AG08396 (cell line): ENCODE results near the gene APP.
A peak's percentile ranks its signal among the peaks of the same experiment; 100 is the strongest.
"Not testable (repeated sequence)": the region's sequence is repeated elsewhere in the genome, so short reads cannot be mapped to it uniquely, and the experiment has no call there.

Experiments
- DNase-seq: peaks from one replicate; pipeline ENCODE4 v3.0.0; 2012; ENCODE audit warnings: low spot score, mixed read lengths

Gene APP

GRCh38 chr21:26098772-26099397 lies 71.7 kb downstream of the APP start:
- DNase-seq: no peak

GRCh38 chr21:26097475-26097874 lies 73.1 kb downstream of the APP start:
- DNase-seq: no peak

GRCh38 chr21:26096494-26097371 lies 73.8 kb downstream of the APP start:
- DNase-seq: no peak

- DNase-seq: no peak
Measured at GRCh38 chr21:26095131-26095530, 75.4 kb downstream of the APP start.

- peak; percentile 27 for DNase-seq
Measured at GRCh38 chr21:26093122-26093521, 77.4 kb downstream of the APP start.

- no peak for DNase-seq
Measured at GRCh38 chr21:26091480-26092018, 79.0 kb downstream of the APP start.

GRCh38 chr21:26089730-26090129 lies 80.8 kb downstream of the APP start:
- DNase-seq: no peak

- DNase-seq: no peak
Measured at GRCh38 chr21:26087223-26087918, 83.2 kb downstream of the APP start.

GRCh38 chr21:26085882-26086281 lies 84.7 kb downstream of the APP start:
- DNase-seq: no peak

GRCh38 chr21:26085127-26085526 lies 85.4 kb downstream of the APP start:
- no peak for DNase-seq

GRCh38 chr21:26082549-26082948 lies 88.0 kb downstream of the APP start:
- no peak for DNase-seq

GRCh38 chr21:26081175-26081760 lies 89.3 kb downstream of the APP start:
- not testable (repeated sequence) for DNase-seq

- no peak for DNase-seq
Measured at GRCh38 chr21:26080211-26080610, 90.4 kb downstream of the APP start.

GRCh38 chr21:26079366-26079765 lies 91.2 kb downstream of the APP start:
- no peak for DNase-seq

GRCh38 chr21:26077521-26077920 lies 93.0 kb downstream of the APP start:
- DNase-seq: no peak

- DNase-seq: peak; percentile 62
Measured at GRCh38 chr21:26072666-26073615, 97.6 kb downstream of the APP start.

- peak; percentile 52 for DNase-seq
Measured at GRCh38 chr21:26070822-26071425, 99.6 kb downstream of the APP start.

- no peak for DNase-seq
Measured at GRCh38 chr21:26070121-26070520, 100.4 kb downstream of the APP start.

GRCh38 chr21:26068776-26069175 lies 101.8 kb downstream of the APP start:
- no peak for DNase-seq

- no peak for DNase-seq
Measured at GRCh38 chr21:26067836-26068594, 102.6 kb downstream of the APP start.
